Measurements from ENCODE around the gene ZBED4. TPM values are rescaled to one million over a fixed set of nuclear protein-coding genes. Genes with fewer than 3 reads are reported as not detected.

The ZBED4 gene
- total RNA-seq, 2 experiments from 2014 or later = 20.0 to 20.8 TPM

DNA sequence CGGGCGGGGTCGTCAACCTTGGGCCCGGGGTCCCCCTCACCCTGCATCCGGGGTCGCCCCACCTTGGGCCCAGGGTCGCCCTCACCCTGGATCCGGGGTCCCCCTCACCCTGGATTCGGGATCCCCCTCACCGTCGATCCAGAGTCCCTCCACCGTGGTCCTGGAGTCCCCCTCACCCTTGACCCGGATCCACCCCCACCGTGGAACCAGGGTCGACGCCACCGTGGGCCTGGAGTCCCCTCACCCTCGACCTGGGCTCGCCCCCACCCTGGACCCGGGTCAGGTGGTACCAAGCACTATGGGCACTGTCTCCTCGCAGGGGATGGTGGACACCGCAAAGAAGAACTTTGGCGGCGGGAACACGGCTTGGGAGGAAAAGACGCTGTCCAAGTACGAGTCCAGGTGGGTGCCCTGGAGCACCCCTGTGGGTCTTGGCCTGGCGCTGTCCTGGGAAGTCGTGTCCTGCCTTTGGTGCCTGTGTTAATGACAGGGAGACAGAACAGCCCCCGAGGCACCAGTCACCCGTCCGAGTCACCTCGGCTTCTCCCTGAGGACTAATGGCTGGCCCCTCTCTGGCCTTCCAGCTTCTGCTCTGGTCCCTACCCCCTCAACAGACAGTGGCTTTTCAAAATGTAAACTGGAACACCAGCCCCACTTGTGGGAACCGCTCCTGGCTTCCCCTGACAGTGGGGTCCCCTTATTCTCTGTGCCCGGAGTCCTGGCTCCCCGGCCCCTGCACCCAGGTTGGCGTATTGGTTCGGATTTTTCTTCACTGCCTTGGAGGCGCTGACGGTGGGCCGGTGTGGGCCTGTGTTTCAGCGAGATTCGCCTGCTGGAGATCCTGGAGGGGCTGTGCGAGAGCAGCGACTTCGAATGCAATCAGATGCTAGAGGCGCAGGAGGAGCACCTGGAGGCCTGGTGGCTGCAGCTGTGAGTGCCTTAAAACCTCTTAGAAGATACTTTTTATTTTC lies 65.6 kb downstream of the ZBED4 start:
- H3K27me3 Mint-ChIP-seq = no peaks in the 10 kb centered on the region
- H3K9me3 Mint-ChIP-seq = no peaks in the 10 kb centered on the region
- POLR2A ChIA-PET = no interaction called here
- DNase-seq = no peak
- CTCF ChIA-PET = interaction anchor here (0.6 to 1.9 kb wide), 2 partner anchors 37 to 236 kb away, joined by 4 to 5 read pairs; no protein-coding TSS in a partner anchor
- peaks cover 36% of the 10 kb centered on the region for H3K4me1 Mint-ChIP-seq
- peak overlapping the region; percentile 74 for H3K4me3 Mint-ChIP-seq
- H3K36me3 Mint-ChIP-seq (ENCODE audit: low read depth) = peaks cover 13% of the 10 kb centered on the region
- peak overlapping the region; percentile 86 for H3K27ac Mint-ChIP-seq

DNA sequence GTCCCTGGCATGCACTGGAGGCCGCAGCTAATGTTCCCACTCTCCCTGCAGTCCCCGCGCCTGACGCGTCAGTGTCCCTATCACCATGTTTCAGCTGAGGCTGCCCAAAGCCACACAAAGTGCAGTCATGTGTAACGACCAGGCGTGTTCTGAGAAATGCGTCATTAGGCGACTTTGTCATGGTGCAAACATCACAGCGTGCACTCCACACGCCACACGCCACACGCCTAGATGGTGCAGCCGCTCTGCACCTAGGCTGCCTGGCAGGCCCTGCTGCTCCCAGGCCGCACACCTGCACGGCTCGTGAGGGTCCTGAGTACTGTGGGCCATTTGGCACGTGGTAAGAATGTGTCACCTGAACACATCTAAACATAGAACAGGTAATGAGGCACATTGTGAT lies 67.2 kb downstream of the ZBED4 start:
- Mint-ChIP-seq H3K36me3 (ENCODE audit: low read depth) (peaks cover 16% of the 10 kb centered on the region), H3K4me1 (peaks cover 43% of the 10 kb centered on the region), H3K4me3 (peak overlapping the region; percentile 49), H3K9me3 (no peaks in the 10 kb centered on the region), H3K27me3 (no peaks in the 10 kb centered on the region), H3K27ac (peak overlapping the region; percentile 7)
- POLR2A ChIA-PET = no interaction called here
- DNase-seq = no peak
- CTCF ChIA-PET = interaction anchor here (1.9 kb wide), 1 partner anchor 39 kb away, joined by 4 read pairs; no protein-coding TSS in a partner anchor

DNA sequence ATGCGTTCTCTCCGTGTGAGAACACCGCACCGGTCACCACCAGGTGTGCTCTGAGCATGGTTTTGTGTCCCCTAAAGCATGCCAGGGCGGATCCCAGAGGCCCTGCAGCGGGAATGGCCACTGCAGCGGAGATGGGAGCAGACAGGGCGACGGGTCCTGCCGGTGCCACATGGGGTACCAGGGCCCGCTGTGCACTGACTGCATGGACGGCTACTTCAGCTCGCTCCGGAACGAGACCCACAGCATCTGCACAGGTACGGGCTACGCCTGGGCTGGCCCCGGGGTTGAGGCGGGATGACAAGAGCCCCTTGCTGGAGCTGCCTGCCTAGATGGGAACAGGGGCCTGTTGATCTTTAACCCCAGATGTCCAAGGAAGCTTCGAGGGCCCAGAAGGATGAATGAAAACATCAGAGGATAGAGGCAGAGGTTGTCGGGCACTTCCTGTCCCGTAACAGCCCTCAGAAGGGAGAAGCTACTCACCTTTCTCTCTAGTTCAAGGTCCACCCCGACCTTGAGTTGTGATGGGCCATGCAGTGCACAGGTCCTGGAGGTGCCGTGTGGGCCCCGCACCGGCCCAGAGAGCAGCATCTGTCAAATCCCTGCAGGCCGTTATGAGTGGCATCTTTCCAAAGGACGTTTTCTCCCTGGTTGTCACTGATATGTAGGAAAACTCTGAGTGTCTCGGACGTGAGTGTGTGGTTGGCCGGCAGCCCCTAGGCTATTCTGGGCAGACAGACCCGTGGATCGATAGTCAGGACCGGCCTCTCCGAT lies 68.0 kb downstream of the ZBED4 start:
- ChIA-PET POLR2A (no interaction called here), CTCF (interaction anchor here (0.8 kb wide), 1 partner anchor 14 kb away, joined by 3 read pairs; no protein-coding TSS in a partner anchor)
- H3K9me3 Mint-ChIP-seq = no peaks in the 10 kb centered on the region
- peaks cover 43% of the 10 kb centered on the region for H3K4me1 Mint-ChIP-seq
- no peak overlapping the region for H3K4me3 Mint-ChIP-seq
- H3K27me3 Mint-ChIP-seq = no peaks in the 10 kb centered on the region
- no peak for DNase-seq
- H3K27ac Mint-ChIP-seq = no peak overlapping the region
- H3K36me3 Mint-ChIP-seq (ENCODE audit: low read depth) = peaks cover 16% of the 10 kb centered on the region

DNA sequence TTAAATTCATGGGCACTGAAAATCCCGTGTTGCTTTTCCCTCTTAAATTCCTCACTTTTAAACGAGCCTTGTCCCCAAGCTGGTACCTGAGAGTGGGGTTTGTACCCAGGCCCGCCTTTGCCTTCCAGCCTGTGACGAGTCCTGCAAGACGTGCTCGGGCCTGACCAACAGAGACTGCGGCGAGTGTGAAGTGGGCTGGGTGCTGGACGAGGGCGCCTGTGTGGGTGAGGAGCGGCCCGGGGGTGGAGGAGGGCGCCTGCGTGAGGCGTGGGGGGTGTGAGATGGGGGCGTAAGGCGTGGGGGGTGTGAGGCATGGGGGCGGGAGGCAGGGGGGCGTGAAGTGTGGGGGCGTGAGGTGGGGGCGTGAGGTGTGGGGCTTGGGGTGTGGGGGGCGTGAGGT lies 68.8 kb downstream of the ZBED4 start:
- no peak for DNase-seq
- H3K9me3 Mint-ChIP-seq = no peaks in the 10 kb centered on the region
- H3K27me3 Mint-ChIP-seq = no peaks in the 10 kb centered on the region
- peaks cover 41% of the 10 kb centered on the region for H3K4me1 Mint-ChIP-seq
- CTCF ChIA-PET = interaction anchor here (0.8 kb wide), 1 partner anchor 14 kb away, joined by 3 read pairs; no protein-coding TSS in a partner anchor
- H3K4me3 Mint-ChIP-seq = no peak overlapping the region
- POLR2A ChIA-PET = no interaction called here
- peaks cover 16% of the 10 kb centered on the region for H3K36me3 Mint-ChIP-seq (ENCODE audit: low read depth)
- no peak overlapping the region for H3K27ac Mint-ChIP-seq

DNA sequence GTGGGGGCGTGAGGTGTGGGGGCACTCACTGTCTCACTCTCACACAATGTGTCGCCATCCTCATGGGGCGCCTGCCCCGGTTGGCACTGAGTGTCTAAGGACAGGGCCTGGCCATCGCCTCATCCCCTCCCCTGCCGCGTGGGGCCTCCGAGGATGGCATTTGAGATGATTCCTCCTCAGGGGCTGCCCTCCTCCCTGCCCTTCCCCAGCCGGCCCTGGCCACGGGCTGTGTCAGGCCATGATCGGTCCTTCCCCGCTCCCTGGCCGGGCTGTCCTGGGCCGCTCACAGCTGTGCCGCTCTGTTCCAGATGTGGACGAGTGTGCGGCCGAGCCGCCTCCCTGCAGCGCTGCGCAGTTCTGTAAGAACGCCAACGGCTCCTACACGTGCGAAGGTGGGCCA lies 69.3 kb downstream of the ZBED4 start:
- H3K27me3 Mint-ChIP-seq = no peaks in the 10 kb centered on the region
- no peak overlapping the region for H3K4me3 Mint-ChIP-seq
- H3K36me3 Mint-ChIP-seq (ENCODE audit: low read depth) = peaks cover 16% of the 10 kb centered on the region
- no peak for DNase-seq
- H3K4me1 Mint-ChIP-seq = peaks cover 41% of the 10 kb centered on the region
- CTCF ChIA-PET = no interaction called here
- no peaks in the 10 kb centered on the region for H3K9me3 Mint-ChIP-seq
- no peak overlapping the region for H3K27ac Mint-ChIP-seq
- POLR2A ChIA-PET = no interaction called here

DNA sequence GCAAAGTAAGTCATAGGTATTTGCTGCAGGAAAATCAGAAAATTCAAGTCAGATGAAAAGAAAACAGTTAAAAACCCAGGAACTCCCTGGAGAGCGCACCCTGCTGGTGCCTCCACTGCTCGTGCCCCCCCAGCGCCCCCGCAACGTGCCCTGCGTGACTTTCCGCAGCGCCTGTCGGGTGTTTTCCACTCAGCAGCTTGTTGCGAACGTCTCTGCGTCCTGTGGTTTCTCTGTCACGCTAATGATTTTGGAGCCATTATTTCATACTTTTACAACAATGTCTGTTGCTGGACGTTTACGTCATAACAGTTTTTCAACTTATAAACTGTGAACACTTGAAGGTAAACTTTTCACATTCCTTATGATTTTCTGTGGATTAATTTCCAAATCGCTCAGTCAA lies 69.8 kb downstream of the ZBED4 start:
- Mint-ChIP-seq H3K36me3 (ENCODE audit: low read depth) (peaks cover 16% of the 10 kb centered on the region), H3K4me1 (peaks cover 41% of the 10 kb centered on the region), H3K9me3 (no peaks in the 10 kb centered on the region), H3K27ac (peak overlapping the region; percentile 46), H3K27me3 (no peaks in the 10 kb centered on the region), H3K4me3 (no peak overlapping the region)
- ChIA-PET POLR2A (no interaction called here), CTCF (no interaction called here)
- DNase-seq = no peak

DNA sequence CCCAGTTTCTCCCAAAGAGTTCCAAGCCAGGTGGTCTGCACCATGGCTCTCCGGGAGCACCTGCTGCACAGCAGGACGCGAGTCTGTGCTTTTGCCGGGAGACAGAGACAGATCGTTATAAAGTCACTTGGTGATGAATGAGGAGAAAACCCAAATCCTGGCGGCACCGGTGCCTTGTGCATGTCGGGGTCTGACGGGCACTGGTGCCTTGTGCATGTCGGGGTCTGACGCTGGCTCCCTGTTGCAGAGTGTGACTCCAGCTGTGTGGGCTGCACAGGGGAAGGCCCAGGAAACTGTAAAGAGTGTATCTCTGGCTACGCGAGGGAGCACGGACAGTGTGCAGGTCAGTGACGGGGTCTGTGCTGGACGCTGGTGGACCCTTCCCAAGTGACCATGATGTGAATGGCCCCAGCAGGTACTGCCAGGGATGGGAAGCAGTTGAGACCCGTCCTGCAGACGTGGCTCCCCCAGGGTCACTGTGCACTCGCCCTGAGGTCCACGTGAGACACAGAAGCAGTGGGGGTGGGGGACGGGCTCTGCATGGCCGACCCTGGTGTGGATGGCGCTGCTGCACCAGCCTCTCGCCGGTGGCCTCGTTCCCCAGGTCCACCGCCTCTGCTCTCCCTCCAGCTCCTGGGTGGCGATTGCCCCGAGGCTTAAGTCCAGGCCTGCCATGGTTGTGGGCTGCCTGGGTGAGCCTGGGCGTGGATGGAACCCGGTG lies 70.6 kb downstream of the ZBED4 start:
- Mint-ChIP-seq H3K27me3 (no peaks in the 10 kb centered on the region), H3K27ac (peak overlapping the region; percentile 90), H3K4me3 (no peak overlapping the region), H3K36me3 (ENCODE audit: low read depth) (peaks cover 16% of the 10 kb centered on the region), H3K4me1 (peaks cover 41% of the 10 kb centered on the region), H3K9me3 (no peaks in the 10 kb centered on the region)
- DNase-seq = no peak
- POLR2A ChIA-PET = no interaction called here
- CTCF ChIA-PET = interaction anchor here (0.9 to 1.3 kb wide), 3 partner anchors 9 to 105 kb away, joined by 3 read pairs; no protein-coding TSS in a partner anchor

DNA sequence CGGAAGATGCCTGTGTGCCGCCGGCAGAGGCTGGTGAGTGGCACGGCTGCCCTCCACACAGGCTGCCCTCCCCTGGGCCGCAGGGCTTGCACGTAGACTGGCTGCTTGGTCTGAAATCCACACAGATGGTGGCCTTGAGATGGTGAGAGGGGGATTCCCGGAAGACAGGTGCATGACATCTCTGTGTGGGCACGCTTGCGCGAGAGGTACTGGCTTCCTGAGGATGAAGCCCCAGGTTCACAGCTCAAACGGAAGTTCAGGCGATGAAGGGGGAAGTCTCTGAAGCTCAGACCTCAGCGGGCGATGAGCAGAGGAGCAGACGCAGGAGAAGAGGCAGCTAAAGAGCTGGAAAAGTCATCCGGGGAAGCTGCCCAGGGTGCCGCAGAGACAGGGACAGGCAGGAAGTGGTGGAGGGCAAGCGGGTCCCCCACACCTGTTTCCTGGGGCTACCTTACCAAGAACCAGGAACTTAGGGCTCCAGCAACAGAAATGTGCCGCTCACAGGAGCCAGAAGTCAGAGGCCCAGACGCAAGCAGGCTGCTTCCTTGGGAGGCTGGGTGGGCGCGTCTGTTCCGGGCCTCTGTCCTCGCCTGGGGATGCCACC lies 72.0 kb downstream of the ZBED4 start:
- DNase-seq = peak; percentile 73
- Mint-ChIP-seq H3K4me1 (peaks cover 36% of the 10 kb centered on the region), H3K36me3 (ENCODE audit: low read depth) (peaks cover 7% of the 10 kb centered on the region), H3K4me3 (peak overlapping the region; percentile 70), H3K9me3 (no peaks in the 10 kb centered on the region), H3K27ac (peak overlapping the region; percentile 90), H3K27me3 (no peaks in the 10 kb centered on the region)
- ChIA-PET POLR2A (no interaction called here), CTCF (interaction anchor here (0.8 to 1.3 kb wide), 4 partner anchors 68 to 187 kb away, joined by 3 to 6 read pairs (median 4); no protein-coding TSS in a partner anchor)

DNA sequence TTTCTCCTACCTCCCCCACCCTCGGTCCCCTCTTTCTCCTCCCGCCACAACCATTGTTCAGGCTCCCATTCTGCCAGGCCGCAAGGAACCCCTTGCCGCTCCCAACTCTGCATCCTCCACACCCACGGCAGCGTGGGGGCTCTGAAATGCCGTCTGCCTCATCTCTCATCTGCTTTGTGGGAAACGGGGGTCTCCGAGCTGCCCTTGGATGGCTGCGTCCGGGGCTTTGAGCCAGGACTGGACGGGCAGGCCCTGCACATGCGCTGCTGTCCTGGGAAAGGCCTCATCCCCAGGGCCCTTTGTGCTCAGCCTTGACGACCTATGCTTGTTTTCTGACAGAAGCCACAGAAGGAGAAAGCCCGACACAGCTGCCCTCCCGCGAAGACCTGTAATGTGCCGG lies 73.3 kb downstream of the ZBED4 start:
- Mint-ChIP-seq H3K9me3 (no peaks in the 10 kb centered on the region), H3K36me3 (ENCODE audit: low read depth) (peaks cover 4% of the 10 kb centered on the region), H3K4me3 (no peak overlapping the region), H3K27me3 (no peaks in the 10 kb centered on the region), H3K4me1 (peaks cover 47% of the 10 kb centered on the region), H3K27ac (peak overlapping the region; percentile 85)
- CTCF ChIA-PET = interaction anchor here (1.8 kb wide), 1 partner anchor 104 kb away, joined by 7 read pairs; no protein-coding TSS in a partner anchor
- DNase-seq = no peak
- POLR2A ChIA-PET = no interaction called here

DNA sequence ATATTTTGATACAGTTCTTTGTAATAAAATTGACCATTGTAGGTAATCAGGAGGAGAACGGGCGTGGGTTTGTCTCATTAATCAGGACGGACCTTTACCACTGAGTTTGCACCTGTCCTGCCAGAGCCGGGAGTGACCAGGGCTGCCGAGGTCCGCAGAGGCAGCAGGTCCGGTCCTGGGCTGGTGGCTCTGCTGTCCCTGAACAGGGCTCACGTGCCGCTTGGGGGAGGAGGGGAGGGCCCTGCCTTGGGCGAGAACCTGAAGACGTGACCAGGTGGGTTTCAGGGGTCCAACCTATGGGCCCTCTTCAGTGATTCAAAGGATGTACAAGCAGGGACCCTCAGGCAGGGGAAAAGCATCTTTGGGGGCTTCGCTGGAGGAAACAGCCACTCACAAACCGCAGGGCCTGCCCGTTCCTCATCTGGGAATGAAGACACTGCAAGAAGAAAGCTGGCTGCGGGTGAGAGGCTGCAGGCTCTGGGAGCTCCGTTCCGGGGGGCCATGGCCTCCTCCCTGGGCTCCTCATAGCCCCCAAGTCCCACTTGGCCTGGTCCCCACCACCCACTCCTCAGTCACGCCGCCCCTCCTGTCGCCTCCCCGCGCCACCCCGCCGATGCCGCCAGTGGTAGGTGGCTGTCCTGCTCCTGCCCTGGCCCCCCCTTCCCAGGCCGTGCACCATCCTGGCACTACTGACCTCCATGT lies 74.0 kb downstream of the ZBED4 start:
- peak overlapping the region; percentile 65 for H3K27ac Mint-ChIP-seq
- DNase-seq = no peak
- peaks cover 47% of the 10 kb centered on the region for H3K4me1 Mint-ChIP-seq
- ChIA-PET POLR2A (no interaction called here), CTCF (interaction anchor here (0.7 to 1.8 kb wide), 2 partner anchors 90 to 103 kb away, joined by 3 to 7 read pairs; no protein-coding TSS in a partner anchor)
- no peaks in the 10 kb centered on the region for H3K9me3 Mint-ChIP-seq
- no peaks in the 10 kb centered on the region for H3K27me3 Mint-ChIP-seq
- no peak overlapping the region for H3K4me3 Mint-ChIP-seq
- peaks cover 4% of the 10 kb centered on the region for H3K36me3 Mint-ChIP-seq (ENCODE audit: low read depth)

DNA sequence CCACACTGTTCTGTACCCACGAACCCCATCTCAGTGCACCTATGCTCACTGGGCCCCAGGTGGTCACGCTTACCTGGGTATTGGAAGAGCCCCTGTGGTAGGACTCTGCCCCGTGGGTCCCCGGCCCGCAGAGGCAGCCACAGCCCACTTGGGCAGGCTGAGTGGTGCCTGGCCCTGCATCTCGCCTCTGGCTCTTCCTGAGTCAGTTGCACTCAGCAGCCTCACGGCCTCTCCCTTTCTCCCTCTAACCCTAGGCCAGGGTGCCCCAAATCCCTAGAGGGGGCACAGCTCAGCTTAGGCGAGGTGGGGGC lies 74.5 kb downstream of the ZBED4 start:
- DNase-seq = no peak
- ChIA-PET CTCF (interaction anchor here (0.7 to 1.8 kb wide), 2 partner anchors 90 to 103 kb away, joined by 3 to 7 read pairs; no protein-coding TSS in a partner anchor), POLR2A (no interaction called here)
- Mint-ChIP-seq H3K4me3 (no peak overlapping the region), H3K27ac (no peak overlapping the region), H3K27me3 (no peaks in the 10 kb centered on the region), H3K9me3 (no peaks in the 10 kb centered on the region), H3K4me1 (peaks cover 52% of the 10 kb centered on the region), H3K36me3 (ENCODE audit: low read depth) (peaks cover 5% of the 10 kb centered on the region)

All from activated CD4-positive, alpha-beta T cell treated with anti-CD3 and anti-CD28 coated beads, Interleukin-2, amount 10 ng/mL, durations not matched to agents 7 days and 5 days (primary cell).